Measurements from ENCODE around the gene PXT1. TPM values are rescaled to one million over a fixed set of nuclear protein-coding genes. Genes with fewer than 3 reads are reported as not detected.

The PXT1 gene
- total RNA-seq, 3 donors from 2014 or later (not counting 1 experiment from before 2014, with no cell fraction given): 0.27 to 1.0 (median 0.28) TPM

- no peaks in the 10 kb centered on the region for H3K9me3 Mint-ChIP-seq
- intact Hi-C loops (cut with micrococcal nuclease): no loop called here
- Histone ChIP-seq H3K9me3 (ENCODE audit: control insufficient read depth, insufficient read depth, low read length) (no peaks in the 10 kb centered on the region), H3K4me3 (ENCODE audit: low read length) (no peak overlapping the region), H3K27ac (ENCODE audit: low read length) (no peak overlapping the region), H3K27me3 (ENCODE audit: control insufficient read depth, insufficient read depth, low read length) (no peaks in the 10 kb centered on the region), H3K4me1 (ENCODE audit: control insufficient read depth, insufficient read depth, low read length) (peaks cover 25% of the 10 kb centered on the region), H3K36me3 (ENCODE audit: control insufficient read depth, insufficient read depth, low read length) (no peaks in the 10 kb centered on the region)
- no peaks in the 10 kb centered on the region for H3K27me3 Mint-ChIP-seq (ENCODE audit: low read depth in 2 of 2)
- peaks cover 41 to 55% of the 10 kb centered on the region in 2 donors for H3K4me1 Mint-ChIP-seq
- no peak for DNase-seq
- H3K4me3 Mint-ChIP-seq: peak overlapping the region; percentile 39
- no peaks in the 10 kb centered on the region for H3K36me3 Mint-ChIP-seq
- ATAC-seq: no peak
- no peak for TF ChIP-seq CTCF (IDR thresholded peaks at IDR 0.05)
- H3K27ac Mint-ChIP-seq: peak overlapping the region; percentile 94 to 95
Measured at GRCh38 chr6:36445621-36446020, 3.0 kb upstream of the PXT1 start.

GRCh38 chr6:36444470-36444869 lies 1.8 kb upstream of the PXT1 start:
- Histone ChIP-seq H3K27me3 (ENCODE audit: control insufficient read depth, insufficient read depth, low read length) (no peaks in the 10 kb centered on the region), H3K4me3 (ENCODE audit: low read length) (no peak overlapping the region), H3K27ac (ENCODE audit: low read length) (peak overlapping the region; percentile 89), H3K4me1 (ENCODE audit: control insufficient read depth, insufficient read depth, low read length) (peaks cover 25% of the 10 kb centered on the region), H3K36me3 (ENCODE audit: control insufficient read depth, insufficient read depth, low read length) (no peaks in the 10 kb centered on the region), H3K9me3 (ENCODE audit: control insufficient read depth, insufficient read depth, low read length) (no peaks in the 10 kb centered on the region)
- TF ChIP-seq CTCF (IDR thresholded peaks at IDR 0.05): no peak
- Mint-ChIP-seq H3K27ac (peak overlapping the region; percentile 94 to 95), H3K36me3 (no peaks in the 10 kb centered on the region), H3K4me3 (peak overlapping the region; percentile 97), H3K27me3 (ENCODE audit: low read depth in 2 of 2) (no peaks in the 10 kb centered on the region), H3K4me1 (peaks cover 37 to 52% of the 10 kb centered on the region in 2 donors), H3K9me3 (no peaks in the 10 kb centered on the region)
- intact Hi-C loops (cut with micrococcal nuclease): loop anchor here (5.0 kb wide), 2 partner anchors 103 to 148 kb away; partner anchors contain the start of genes SRSF3 and STK38
- WGBS (ENCODE audit: insufficient coverage): 86% methylated on average over 3 of the region's 3 CpGs
- DNase-seq (no peak), ATAC-seq (no peak)

- H3K4me3 ChIP-seq (ENCODE audit: low read length): peak overlapping the region; percentile 91
- no peaks in the 10 kb centered on the region for H3K27me3 ChIP-seq (ENCODE audit: control insufficient read depth, insufficient read depth, low read length)
- H3K4me1 ChIP-seq (ENCODE audit: control insufficient read depth, insufficient read depth, low read length): peaks cover 25% of the 10 kb centered on the region
- peaks cover 37 to 49% of the 10 kb centered on the region in 2 donors for H3K4me1 Mint-ChIP-seq
- no peaks in the 10 kb centered on the region for H3K9me3 ChIP-seq (ENCODE audit: control insufficient read depth, insufficient read depth, low read length)
- no peaks in the 10 kb centered on the region for H3K9me3 Mint-ChIP-seq
- intact Hi-C loops (cut with micrococcal nuclease): loop anchor here (2.0 to 5.0 kb wide), 3 partner anchors 104 to 237 kb away; partner anchors contain the start of genes SRSF3 and STK38
- no peaks in the 10 kb centered on the region for H3K36me3 Mint-ChIP-seq
- no peak for TF ChIP-seq CTCF (IDR thresholded peaks at IDR 0.05)
- H3K4me3 Mint-ChIP-seq: peak overlapping the region; percentile 97
- 4% methylated on average over 17 of the region's 18 CpGs for WGBS (ENCODE audit: insufficient coverage)
- ATAC-seq (no peak), DNase-seq (peak in 1 of 2 donors; percentile 61)
- H3K27me3 Mint-ChIP-seq (ENCODE audit: low read depth in 2 of 2): no peaks in the 10 kb centered on the region
- peak overlapping the region; percentile 94 to 95 for H3K27ac Mint-ChIP-seq
- peak overlapping the region; percentile 89 for H3K27ac ChIP-seq (ENCODE audit: low read length)
- no peaks in the 10 kb centered on the region for H3K36me3 ChIP-seq (ENCODE audit: control insufficient read depth, insufficient read depth, low read length)
Measured at GRCh38 chr6:36443471-36444428, 1.1 kb upstream of the PXT1 start.
